Neutrophil (primary cell): ENCODE data around the gene CACNA1I.

Experiments
- H3K27ac ChIP-seq: fragments of 200-600 bp; sonication (generic); 2 replicates; pipeline ENCODE4 v1.5.1; 2016; ENCODE audit warnings: mild to moderate bottlenecking, moderate library complexity
- H3K27me3 ChIP-seq: fragments of 200-600 bp; sonication (generic); 2 replicates; pipeline ENCODE4 v1.6.0; 2016; ENCODE audit warnings: mild to moderate bottlenecking
- H3K36me3 ChIP-seq: fragments of 200-600 bp; sonication (generic); 2 replicates; pipeline ENCODE4 v1.5.1; 2017
- H3K4me1 ChIP-seq, 2 experiments: fragments of 200-600 bp in 1 of 2; sonication (generic) in 1 of 2; 1 replicate in 1 of 2; 2 replicates in 1 of 2; pipeline versions ENCODE4 v1.5.1 to v1.6.1; 2013 to 2016; ENCODE audit warnings: low read depth in 1 of 2, low read length in 1 of 2, mild to moderate bottlenecking in 1 of 2, moderate library complexity in 1 of 2; ENCODE audit not compliant: control insufficient read depth in 1 of 2, insufficient read depth in 1 of 2
- H3K4me3 ChIP-seq, 2 experiments: fragments of 200-600 bp in 1 of 2; sonication (generic) in 1 of 2; 1 replicate in 1 of 2; 2 replicates in 1 of 2; pipeline ENCODE4 v1.5.1; 2013 to 2016; ENCODE audit warnings: low read depth in 1 of 2, low read length in 1 of 2, mild to moderate bottlenecking in 1 of 2, moderate library complexity in 1 of 2
- H3K9me3 ChIP-seq: fragments of 200-600 bp; sonication (generic); 2 replicates; pipeline ENCODE4 v1.5.1; 2016
- TF ChIP-seq, protein P1 (sequence below): fragments of 200-600 bp; sonication (generic); IDR thresholded peaks from 2 replicates; pipeline ENCODE4 v1.5.1; 2016; ENCODE audit warnings: antibody characterized with exemption

Gene CACNA1I

DNA sequence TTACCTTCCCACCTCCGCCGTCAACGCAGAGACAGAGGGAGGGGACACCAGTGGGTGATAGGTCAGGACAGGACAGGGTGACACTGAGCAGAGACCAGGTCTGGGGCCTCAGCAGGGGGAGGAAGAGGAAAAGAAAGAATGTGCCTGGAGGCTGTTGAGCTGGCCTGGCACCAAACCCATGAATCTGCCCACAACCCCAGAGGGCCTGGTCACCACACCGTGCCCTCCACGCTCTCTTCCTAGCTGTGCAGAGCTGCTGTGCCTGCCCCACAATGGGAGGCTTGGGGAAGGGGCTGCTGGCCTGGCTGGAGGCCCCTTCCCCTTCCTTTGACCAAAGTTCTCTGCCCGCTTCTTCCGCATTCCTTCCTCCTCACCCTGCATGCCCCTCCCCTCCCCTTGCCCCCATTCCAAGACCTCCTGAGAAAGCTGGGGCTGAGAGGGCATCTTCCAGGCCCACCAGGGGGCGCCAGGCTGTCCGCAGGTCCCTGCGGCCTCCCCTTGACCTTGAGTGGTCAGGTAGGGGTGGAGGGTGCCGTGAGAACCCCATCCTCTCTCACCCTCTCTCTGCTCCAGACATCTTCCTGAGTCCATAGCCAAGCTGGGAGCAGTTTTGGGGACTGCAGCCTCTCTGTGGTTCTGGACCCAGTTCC is 11.0 kb upstream of the CACNA1I start:
- no peak overlapping the region for H3K4me3 ChIP-seq
- H3K36me3 ChIP-seq, result no peaks in the 10 kb centered on the region
- peaks cover 87% of the 10 kb centered on the region for H3K27me3 ChIP-seq

DNA sequence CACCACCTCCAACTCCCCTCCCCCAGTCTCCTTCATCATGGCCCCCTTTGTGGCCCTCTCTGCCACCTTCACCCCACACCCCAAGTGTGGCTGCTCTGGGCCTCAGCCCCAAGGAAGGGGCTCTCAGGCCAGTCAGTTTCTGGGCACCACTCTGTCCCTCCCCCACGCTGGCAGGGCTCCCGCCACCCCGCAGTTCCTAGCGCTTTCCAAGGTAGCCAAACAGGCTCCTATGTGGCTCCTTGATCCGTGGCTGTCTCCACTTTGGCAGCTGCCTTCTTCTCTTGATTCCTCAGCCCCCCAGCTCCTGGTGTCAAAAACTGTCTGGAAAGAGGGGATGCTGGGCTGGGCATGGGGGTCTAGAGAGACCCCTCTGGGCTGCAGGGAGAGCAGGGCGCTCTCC is 10.4 kb upstream of the CACNA1I start:
- Histone ChIP-seq H3K4me1 (no peaks in the 10 kb centered on the region), H3K27me3 (peaks cover 82% of the 10 kb centered on the region), H3K27ac (no peak overlapping the region), H3K9me3 (no peaks in the 10 kb centered on the region), H3K36me3 (no peaks in the 10 kb centered on the region), H3K4me3 (no peak overlapping the region)
- TF ChIP-seq, protein P1, sequence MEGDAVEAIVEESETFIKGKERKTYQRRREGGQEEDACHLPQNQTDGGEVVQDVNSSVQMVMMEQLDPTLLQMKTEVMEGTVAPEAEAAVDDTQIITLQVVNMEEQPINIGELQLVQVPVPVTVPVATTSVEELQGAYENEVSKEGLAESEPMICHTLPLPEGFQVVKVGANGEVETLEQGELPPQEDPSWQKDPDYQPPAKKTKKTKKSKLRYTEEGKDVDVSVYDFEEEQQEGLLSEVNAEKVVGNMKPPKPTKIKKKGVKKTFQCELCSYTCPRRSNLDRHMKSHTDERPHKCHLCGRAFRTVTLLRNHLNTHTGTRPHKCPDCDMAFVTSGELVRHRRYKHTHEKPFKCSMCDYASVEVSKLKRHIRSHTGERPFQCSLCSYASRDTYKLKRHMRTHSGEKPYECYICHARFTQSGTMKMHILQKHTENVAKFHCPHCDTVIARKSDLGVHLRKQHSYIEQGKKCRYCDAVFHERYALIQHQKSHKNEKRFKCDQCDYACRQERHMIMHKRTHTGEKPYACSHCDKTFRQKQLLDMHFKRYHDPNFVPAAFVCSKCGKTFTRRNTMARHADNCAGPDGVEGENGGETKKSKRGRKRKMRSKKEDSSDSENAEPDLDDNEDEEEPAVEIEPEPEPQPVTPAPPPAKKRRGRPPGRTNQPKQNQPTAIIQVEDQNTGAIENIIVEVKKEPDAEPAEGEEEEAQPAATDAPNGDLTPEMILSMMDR, result no peak

More for the DNA sequence above, 11.0 kb upstream of the CACNA1I start:
- no peaks in the 10 kb centered on the region for H3K4me1 ChIP-seq
- H3K27ac ChIP-seq, result no peak overlapping the region
- TF ChIP-seq, protein P1, result no peak
- no peaks in the 10 kb centered on the region for H3K9me3 ChIP-seq

DNA sequence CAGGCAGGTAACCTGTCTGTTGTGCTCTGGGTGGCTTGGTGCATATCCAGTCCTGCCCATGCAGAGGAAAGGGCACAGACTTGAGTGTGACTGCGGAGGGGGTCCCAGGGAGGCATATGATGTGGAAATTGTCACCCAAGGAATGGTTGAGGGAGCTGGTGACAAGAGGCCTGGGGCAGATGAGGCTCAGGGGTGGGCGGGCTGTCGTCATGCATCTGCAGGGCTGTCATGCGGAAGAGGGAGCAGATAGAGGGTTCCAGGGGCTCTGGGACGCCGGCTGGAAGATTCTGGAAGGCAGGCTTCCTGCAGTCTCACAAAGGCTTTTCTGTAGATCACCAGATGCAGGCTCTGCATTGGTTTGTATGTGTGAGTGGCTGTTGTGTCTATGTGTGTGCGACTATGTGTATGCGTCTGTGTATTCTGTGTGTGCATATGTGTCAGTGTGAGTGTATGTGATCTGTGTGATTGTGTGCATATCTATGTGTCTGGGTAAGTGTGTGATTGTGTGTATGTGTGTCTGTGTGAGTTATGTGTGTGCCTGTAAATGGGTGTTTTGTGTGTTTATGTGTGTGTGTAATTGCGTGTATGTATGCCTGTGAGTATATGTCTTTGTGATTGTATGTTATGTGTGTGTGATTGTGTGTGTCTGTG is 7.6 kb upstream of the CACNA1I start:
- Histone ChIP-seq H3K36me3 (no peaks in the 10 kb centered on the region), H3K4me3 (no peak overlapping the region), H3K27ac (no peak overlapping the region), H3K27me3 (peaks cover 61% of the 10 kb centered on the region), H3K4me1 (no peaks in the 10 kb centered on the region), H3K9me3 (no peaks in the 10 kb centered on the region)
- TF ChIP-seq, protein P1, result no peak

DNA sequence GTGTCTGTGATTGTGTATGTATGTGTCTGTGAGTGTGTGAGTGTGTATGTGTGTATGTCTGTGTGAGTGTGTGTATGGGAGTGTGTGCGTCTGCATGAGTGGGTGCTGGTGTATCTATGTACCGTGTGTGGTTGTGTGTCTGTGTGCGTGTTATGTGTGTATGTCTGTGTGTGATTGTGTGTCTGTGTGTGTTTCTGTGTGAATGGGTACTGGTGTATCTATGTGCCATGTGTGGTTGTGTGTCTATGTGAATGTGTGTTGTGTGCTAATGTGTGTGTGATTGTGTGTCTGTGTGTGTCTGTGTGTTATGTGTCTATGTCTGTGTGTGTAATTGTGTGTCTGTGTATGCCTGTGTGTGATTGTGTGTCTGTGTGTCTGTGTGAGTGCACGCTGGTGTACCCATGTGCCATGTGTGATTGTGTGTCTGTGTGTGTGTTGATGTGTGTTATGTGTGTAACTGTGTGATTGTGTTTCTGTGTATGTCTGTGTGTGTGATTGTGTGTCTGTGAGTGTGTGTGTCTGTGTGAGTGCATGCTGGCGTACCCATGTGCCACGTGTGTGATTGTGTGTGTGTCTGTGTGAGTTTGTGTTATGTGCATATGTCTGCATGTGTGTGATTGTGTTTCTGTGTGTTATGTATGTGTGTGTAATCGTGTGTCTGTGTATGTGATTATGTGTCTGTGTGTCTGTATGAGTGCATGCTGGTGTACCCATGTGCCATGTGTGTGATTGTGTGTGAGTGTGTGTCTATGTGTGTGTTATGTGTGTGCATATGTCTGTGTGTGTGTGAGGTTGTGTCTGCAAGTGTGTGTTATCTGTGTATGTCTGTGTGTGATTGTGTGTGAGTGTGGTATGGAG is 6.8 kb upstream of the CACNA1I start:
- Histone ChIP-seq H3K27ac (no peak overlapping the region), H3K36me3 (no peaks in the 10 kb centered on the region), H3K27me3 (peaks cover 52% of the 10 kb centered on the region), H3K9me3 (no peaks in the 10 kb centered on the region), H3K4me3 (no peak overlapping the region), H3K4me1 (no peaks in the 10 kb centered on the region)
- TF ChIP-seq, protein P1, result no peak

DNA sequence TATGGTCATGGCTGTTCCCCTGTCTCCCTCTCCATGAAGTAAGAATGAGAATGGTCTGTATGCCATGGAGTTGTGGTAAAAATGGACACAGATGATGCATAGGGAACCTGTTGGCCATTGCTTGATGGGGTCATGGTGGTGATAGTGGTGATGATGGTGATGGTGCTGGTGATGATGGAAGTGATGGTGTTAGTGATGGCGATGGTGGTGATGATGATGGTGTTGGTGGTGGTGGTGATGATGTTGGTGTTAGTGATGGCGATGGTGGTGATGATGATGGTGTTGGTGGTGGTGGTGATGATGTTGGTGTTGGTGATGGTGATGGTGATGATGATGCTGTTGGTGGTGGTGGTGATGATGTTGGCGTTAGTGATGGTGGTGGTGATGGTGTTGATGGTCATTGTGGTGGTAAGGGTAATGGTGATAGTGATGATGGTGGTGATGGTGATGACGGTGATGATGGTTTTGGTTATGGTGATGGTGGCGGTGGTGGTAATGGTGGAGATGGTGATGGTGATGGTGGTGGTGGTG is 5.1 kb upstream of the CACNA1I start:
- Histone ChIP-seq H3K4me1 (no peaks in the 10 kb centered on the region), H3K27me3 (peaks cover 36% of the 10 kb centered on the region), H3K36me3 (no peaks in the 10 kb centered on the region), H3K27ac (no peak overlapping the region), H3K9me3 (no peaks in the 10 kb centered on the region), H3K4me3 (no peak overlapping the region)
- TF ChIP-seq, protein P1, result no peak
